D721Med (cell line): ENCODE measurements around the gene FLOT1.

Experiments used
- DNase-seq: peaks from one replicate; pipeline ENCODE4 v3.0.0; 2011; ENCODE audit warnings: low spot score; ENCODE audit not compliant: insufficient read length
- FAIRE-seq: peaks from 2 replicates; lab custom pipeline; 2011; peaks lifted over from hg19 to GRCh38; lab: Jason Lieb, UNC
- CTCF ChIP-seq: IDR thresholded peaks from 2 replicates; pipeline ENCODE4 v1.5.1; 2012; ENCODE audit warnings: mild to moderate bottlenecking, control low read depth; ENCODE audit not compliant: insufficient read depth; ENCODE audit errors: missing control alignments

Gene FLOT1

GRCh38 chr6:30683980-30684338 is 58.5 kb downstream of the FLOT1 start:
- DNase-seq (no peak), FAIRE-seq (no peak)
- TF ChIP-seq CTCF: no peak

- no peak for DNase-seq
- FAIRE-seq: no peak
- TF ChIP-seq CTCF: no peak
Observed at GRCh38 chr6:30683183-30683979, 59.1 kb downstream of the FLOT1 start.

DNA sequence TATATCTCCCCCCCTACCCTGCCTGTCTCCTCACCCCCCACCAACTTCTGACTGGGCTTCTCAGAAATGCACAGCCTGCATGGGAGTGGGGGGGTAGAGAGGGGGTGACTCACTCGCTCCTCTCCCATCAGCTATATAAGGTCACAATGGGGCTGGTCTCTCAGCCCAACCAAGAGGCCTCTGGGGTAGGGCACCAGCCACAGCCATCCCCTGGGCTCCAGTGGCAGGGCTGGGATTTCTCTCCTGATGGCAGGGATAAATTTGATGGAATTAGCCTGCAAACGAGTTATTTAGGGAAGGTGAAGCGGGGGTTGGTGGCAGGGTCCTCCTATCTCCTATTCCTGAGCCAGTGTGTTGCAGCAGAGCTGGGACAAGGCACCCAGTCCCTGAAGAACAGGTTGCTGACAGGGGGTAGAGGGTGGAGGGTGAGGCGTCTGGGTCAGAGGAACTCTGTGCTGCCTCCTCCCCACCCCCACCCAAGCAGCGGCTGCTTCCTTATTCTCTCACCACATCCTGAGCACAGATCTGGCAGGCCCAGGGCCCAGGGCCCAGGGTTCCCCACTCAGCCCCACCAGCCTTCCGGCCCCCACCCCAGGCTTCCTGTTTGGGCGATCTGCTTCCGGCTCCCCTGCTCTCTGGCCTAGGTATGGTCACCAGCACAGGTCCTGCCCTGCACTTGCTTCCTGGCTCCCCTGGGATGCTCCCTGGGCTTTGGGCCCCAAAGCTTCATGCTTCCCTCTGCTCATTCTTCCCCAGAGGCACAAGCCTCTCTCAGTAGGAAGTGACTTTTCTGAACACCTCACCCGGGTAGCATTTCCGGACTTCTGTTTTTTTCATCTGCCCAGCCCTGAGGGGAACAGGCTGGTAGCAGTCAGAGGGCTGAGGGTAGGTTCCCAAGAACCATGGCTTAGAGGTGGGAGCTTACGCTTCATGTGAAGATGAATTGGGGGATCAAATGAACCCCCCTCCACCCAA is 60.1 kb downstream of the FLOT1 start:
- TF ChIP-seq CTCF: no peak
- DNase-seq (no peak), FAIRE-seq (no peak)

DNA sequence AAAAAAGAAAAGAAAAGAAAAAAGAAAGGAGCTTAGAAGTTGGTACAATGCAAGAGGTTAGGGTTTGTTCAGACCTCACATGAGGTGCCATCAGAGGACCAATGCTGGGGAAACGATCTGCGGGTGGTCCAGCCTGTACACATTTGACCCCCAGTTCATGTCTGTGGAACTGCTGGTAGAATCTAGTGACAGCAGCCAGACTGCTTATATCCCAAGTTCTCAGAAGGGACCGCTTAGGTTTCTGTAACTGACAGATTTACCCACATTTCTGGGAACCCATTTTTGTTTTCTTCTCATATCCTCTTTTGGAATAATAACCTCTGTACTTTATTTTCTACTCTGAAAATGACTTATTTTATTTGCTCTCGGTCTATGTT is 60.7 kb downstream of the FLOT1 start:
- no peak for FAIRE-seq
- DNase-seq: no peak
- TF ChIP-seq CTCF: no peak

- DNase-seq (peak; percentile 55), FAIRE-seq (no peak)
- TF ChIP-seq CTCF: no peak
Observed at GRCh38 chr6:30679765-30680535, 62.5 kb downstream of the FLOT1 start.

DNA sequence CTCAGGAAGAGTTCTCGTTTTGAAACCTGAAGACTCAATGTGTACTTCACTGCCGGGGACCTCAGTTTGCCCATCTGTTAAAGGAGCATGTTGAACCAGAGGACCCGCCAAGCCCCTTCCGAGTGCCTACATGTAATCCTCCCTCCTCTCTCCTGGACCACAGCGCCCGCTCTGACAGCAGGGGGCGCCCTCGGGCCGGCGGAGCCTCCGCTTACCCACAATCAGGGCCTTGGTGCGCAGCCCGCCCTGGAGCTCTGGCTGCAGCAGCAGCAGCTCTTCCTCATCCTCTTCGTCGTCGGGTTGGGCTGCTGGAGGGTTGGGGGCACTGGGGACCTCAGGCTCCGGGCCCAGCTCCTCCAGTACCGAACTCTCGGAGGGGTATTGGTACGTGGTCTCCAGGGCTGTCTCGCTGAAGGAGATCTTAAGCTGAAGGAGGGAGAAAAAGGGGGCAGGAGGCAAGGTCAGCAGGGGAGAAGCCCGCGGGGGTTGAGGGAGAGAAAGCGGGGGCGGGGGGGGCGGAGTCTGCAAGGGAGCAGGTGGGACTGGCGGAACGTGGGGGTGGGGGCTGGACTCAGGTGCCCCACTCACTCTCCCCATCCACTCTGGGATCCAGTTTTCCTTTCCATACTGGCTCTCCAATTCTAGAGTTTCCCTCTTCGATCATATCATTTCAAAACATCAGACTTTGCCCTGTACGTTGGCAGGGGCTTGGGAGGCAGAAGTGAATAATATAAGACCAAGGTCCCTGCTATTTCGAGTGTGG is 63.3 kb downstream of the FLOT1 start:
- peak; percentile 96 for TF ChIP-seq CTCF
- DNase-seq (peak; percentile 92), FAIRE-seq (no peak)
